Parathyroid adenoma (tissue), 2 donors: Measurements from ENCODE around the gene ABTB2.

Source experiments
- H2AFZ ChIP-seq: fragments of 300-600 bp; sonication (generic); one replicate; pipeline ENCODE4 v1.7.0; 2017; ENCODE audit warnings: antibody characterized with exemption, mild to moderate bottlenecking
- H3K27ac ChIP-seq: fragments of 300-600 bp; sonication (generic); one replicate; pipeline ENCODE4 v1.7.0; 2017
- H3K27me3 ChIP-seq: fragments of 300-600 bp; sonication (generic); one replicate; pipeline ENCODE4 v1.7.0; 2017; ENCODE audit warnings: low read length; ENCODE audit not compliant: control insufficient read depth, insufficient read depth
- H3K36me3 ChIP-seq: fragments of 300-600 bp; sonication (generic); one replicate; pipeline ENCODE4 v1.7.0; 2017; ENCODE audit warnings: low read length; ENCODE audit not compliant: control insufficient read depth, insufficient read depth
- H3K4me1 ChIP-seq: fragments of 300-600 bp; sonication (generic); one replicate; pipeline ENCODE4 v1.7.0; 2017; ENCODE audit warnings: control low read depth
- H3K4me2 ChIP-seq: fragments of 300-600 bp; sonication (generic); one replicate; pipeline ENCODE4 v1.7.0; 2017; ENCODE audit warnings: low read length
- H3K4me3 ChIP-seq: fragments of 300-600 bp; sonication (generic); one replicate; pipeline ENCODE4 v1.7.0; 2017; ENCODE audit warnings: low read depth, low read length
- H3K79me2 ChIP-seq: fragments of 300-600 bp; sonication (generic); one replicate; pipeline ENCODE4 v1.7.0; 2017; ENCODE audit warnings: control low read depth
- H3K9ac ChIP-seq: fragments of 300-600 bp; sonication (generic); one replicate; pipeline ENCODE4 v1.7.0; 2017; ENCODE audit warnings: mild to moderate bottlenecking
- H3K9me3 ChIP-seq: fragments of 300-600 bp; sonication (generic); one replicate; pipeline ENCODE4 v1.7.0; 2017; ENCODE audit warnings: low read length; ENCODE audit not compliant: control insufficient read depth
- TF ChIP-seq, protein P1 (sequence below): fragments of 300-600 bp; sonication (generic); IDR thresholded peaks from one replicate; pipeline ENCODE4 v1.7.0; 2017; ENCODE audit warnings: antibody characterized with exemption, mild to moderate bottlenecking
- donor health status: primary hyperparathyroidism.

ABTB2 gene

DNA sequence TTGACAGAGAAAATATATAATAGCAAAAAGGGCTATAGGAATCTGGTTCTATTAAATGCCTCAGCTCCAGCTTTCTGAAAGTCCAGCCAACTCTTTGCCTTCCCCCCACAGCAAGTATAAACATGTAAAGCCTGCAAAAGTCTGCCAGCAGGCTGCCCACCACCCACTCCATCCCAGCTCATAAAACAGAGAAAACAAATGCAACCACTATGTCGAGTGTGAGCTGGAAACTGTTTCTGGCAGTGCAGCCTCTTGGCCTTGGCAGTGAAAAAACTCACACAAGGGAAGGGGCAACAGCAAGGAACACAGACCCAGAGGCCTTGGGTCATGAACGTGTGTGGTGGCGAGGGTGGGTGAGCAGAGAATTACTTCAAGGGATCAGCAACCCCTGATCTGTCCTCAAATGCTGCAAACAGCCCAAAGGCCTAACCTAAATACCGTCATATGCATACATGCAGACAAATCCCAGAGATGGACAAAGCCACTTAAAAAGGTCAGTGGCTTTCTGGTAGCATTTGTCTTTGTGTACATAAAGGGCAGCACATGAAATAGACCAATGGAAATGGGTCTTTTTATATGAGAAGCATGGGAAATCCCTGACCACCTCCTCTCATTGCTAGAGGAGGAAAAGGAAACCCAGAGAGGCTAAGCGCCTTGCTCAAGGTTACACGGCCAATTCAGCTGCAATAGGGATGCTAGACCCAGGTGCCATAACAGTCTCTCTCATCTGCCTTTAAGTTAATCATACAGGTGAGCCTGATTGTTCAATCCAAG lies 177.6 kb downstream of the ABTB2 start:
- H3K79me2 ChIP-seq, result no peaks in the 10 kb centered on the region
- TF ChIP-seq, protein P1, sequence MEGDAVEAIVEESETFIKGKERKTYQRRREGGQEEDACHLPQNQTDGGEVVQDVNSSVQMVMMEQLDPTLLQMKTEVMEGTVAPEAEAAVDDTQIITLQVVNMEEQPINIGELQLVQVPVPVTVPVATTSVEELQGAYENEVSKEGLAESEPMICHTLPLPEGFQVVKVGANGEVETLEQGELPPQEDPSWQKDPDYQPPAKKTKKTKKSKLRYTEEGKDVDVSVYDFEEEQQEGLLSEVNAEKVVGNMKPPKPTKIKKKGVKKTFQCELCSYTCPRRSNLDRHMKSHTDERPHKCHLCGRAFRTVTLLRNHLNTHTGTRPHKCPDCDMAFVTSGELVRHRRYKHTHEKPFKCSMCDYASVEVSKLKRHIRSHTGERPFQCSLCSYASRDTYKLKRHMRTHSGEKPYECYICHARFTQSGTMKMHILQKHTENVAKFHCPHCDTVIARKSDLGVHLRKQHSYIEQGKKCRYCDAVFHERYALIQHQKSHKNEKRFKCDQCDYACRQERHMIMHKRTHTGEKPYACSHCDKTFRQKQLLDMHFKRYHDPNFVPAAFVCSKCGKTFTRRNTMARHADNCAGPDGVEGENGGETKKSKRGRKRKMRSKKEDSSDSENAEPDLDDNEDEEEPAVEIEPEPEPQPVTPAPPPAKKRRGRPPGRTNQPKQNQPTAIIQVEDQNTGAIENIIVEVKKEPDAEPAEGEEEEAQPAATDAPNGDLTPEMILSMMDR, result no peak
- no peaks in the 10 kb centered on the region for H3K36me3 ChIP-seq

DNA sequence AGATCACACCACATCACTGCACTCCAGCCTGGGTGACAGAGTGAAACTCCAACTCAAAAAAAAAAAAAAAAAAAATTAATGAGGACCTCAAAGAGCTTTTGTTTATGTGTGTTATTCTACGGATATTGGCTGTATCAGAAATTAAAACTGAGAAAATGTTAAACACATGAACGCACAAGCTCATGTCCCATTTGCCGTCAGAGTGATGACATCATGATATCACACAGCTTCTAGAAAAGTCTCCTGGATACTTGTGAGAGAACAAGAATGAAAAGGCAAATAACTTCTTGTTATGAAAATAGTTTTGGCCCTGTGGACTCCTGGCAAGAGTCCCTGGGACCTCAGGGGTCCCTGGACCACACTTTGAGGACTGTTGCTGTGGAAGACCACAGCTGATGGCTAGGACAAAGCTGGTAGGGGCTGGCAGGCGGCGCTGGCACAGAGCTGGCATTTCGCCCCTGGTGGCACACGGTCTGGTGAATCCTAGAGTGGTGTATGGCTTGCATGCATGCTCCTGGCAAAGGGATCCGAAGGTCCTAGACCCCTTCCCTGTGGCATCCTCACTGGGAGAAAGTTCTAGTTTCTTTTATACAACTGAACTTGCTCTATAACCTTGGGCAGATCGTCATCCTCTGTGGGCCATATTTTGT lies 178.7 kb downstream of the ABTB2 start:
- H3K9ac ChIP-seq, result no peak overlapping the region
- H3K4me3 ChIP-seq, result no peak overlapping the region
- no peak overlapping the region for H3K4me2 ChIP-seq
- H3K4me1 ChIP-seq, result no peaks in the 10 kb centered on the region
- H3K27ac ChIP-seq, result no peak overlapping the region
- H3K79me2 ChIP-seq, result no peaks in the 10 kb centered on the region
- H3K36me3 ChIP-seq, result no peaks in the 10 kb centered on the region
- no peaks in the 10 kb centered on the region for H3K9me3 ChIP-seq
- no peak overlapping the region for H2AFZ ChIP-seq
- H3K27me3 ChIP-seq, result no peaks in the 10 kb centered on the region
- TF ChIP-seq, protein P1, result no peak

More for the DNA sequence above, 177.6 kb downstream of the ABTB2 start:
- no peak overlapping the region for H3K4me3 ChIP-seq
- no peak overlapping the region for H3K9ac ChIP-seq
- no peaks in the 10 kb centered on the region for H3K27me3 ChIP-seq
- no peaks in the 10 kb centered on the region for H3K9me3 ChIP-seq
- H3K27ac ChIP-seq, result no peak overlapping the region
- H3K4me2 ChIP-seq, result no peak overlapping the region
- H2AFZ ChIP-seq, result no peak overlapping the region
- H3K4me1 ChIP-seq, result no peaks in the 10 kb centered on the region

DNA sequence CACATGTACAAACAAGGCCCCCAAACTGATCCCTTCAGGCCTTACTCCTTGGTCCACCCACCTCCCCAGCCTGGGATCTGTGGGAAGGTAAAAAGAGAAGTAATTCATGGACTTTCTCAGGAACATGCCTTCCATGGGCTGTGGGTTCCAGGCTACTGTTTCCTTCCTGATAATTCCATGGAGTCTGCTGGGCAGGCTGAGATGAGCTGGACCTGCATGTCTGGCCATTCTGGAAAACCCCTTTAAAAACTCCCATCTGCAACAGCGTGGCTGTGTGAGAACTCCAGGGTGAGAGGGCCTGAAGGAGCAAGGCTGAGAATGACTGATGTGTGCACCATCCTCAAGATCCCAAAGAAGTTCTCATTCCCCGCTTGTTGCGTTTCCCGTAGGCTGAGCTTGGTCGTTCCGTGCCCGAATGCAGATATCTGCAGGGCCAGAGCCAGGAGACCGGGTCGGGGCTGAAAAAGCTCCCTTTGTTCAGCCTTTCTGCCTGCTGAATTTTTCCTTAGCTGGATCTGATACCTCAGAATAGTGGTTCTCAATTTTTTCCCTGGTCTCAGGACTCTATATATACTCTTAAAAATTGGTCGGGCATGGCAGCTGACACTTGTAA lies 179.5 kb downstream of the ABTB2 start:
- Histone ChIP-seq H3K4me3 (no peak overlapping the region), H3K4me1 (no peaks in the 10 kb centered on the region), H3K4me2 (no peak overlapping the region), H3K27ac (no peak overlapping the region), H3K9ac (no peak overlapping the region), H3K36me3 (no peaks in the 10 kb centered on the region), H3K9me3 (no peaks in the 10 kb centered on the region), H2AFZ (no peak overlapping the region), H3K79me2 (no peaks in the 10 kb centered on the region), H3K27me3 (no peaks in the 10 kb centered on the region)
- TF ChIP-seq, protein P1, result no peak

DNA sequence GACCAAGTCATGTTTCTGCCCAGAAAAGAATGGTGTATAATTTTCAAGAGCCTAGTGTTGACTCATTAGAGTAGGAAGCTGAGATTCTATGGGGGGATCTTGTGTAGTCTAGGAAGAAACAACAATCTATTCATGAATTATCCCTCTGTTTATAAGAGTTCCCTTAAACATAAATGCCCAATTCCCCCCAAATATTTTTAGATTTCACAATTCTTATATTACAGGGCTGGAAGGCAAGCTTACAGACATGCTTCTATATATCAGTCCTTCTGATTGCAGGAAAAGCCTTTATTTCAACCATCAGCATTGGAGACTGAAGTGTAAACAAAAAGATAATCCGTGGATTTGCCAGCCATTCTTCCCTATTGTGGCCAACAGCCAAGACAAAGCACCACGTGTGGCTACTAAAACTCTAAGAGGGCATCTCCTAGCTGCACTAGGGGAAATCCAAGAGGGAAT lies 181.0 kb downstream of the ABTB2 start:
- Histone ChIP-seq H3K27ac (no peak overlapping the region), H3K27me3 (no peaks in the 10 kb centered on the region), H3K9ac (no peak overlapping the region), H3K4me3 (no peak overlapping the region), H3K79me2 (no peaks in the 10 kb centered on the region), H3K4me1 (no peaks in the 10 kb centered on the region), H3K4me2 (no peak overlapping the region), H3K9me3 (no peaks in the 10 kb centered on the region), H2AFZ (no peak overlapping the region), H3K36me3 (no peaks in the 10 kb centered on the region)
- TF ChIP-seq, protein P1, result no peak
